IPS-11a (cell line): Measurements from ENCODE around the gene LDLRAD4.

Experiments
- H3K4me3 ChIP-seq: one replicate; pipeline ENCODE4 v1.5.1; 2013; ENCODE audit warnings: low read depth, low read length, control low read depth

Gene LDLRAD4

GRCh38 chr18:13201292-13201691, 17.3 kb upstream of the LDLRAD4 start:
- H3K4me3 ChIP-seq: no peak overlapping the region

- H3K4me3 ChIP-seq: no peak overlapping the region
Measured at GRCh38 chr18:13202571-13202970, 16.0 kb upstream of the LDLRAD4 start.

- no peak overlapping the region for H3K4me3 ChIP-seq
Measured at GRCh38 chr18:13206301-13206700, 12.3 kb upstream of the LDLRAD4 start.

- H3K4me3 ChIP-seq: no peak overlapping the region
Measured at GRCh38 chr18:13207294-13207693, 11.3 kb upstream of the LDLRAD4 start.

GRCh38 chr18:13211534-13211933, 7.0 kb upstream of the LDLRAD4 start:
- no peak overlapping the region for H3K4me3 ChIP-seq

GRCh38 chr18:13213036-13213795, 5.3 kb upstream of the LDLRAD4 start:
- no peak overlapping the region for H3K4me3 ChIP-seq

GRCh38 chr18:13214609-13215008, 4.0 kb upstream of the LDLRAD4 start:
- H3K4me3 ChIP-seq: no peak overlapping the region

- no peak overlapping the region for H3K4me3 ChIP-seq
Measured at GRCh38 chr18:13216092-13216582, 2.4 kb upstream of the LDLRAD4 start.

- peak overlapping the region; percentile 47 for H3K4me3 ChIP-seq
Measured at GRCh38 chr18:13216711-13217465, 1.7 kb upstream of the LDLRAD4 start.

- peak overlapping the region; percentile 47 for H3K4me3 ChIP-seq
Measured at GRCh38 chr18:13217466-13217961, 1.0 kb upstream of the LDLRAD4 start.

GRCh38 chr18:13217971-13218367, 591 bp upstream of the LDLRAD4 start:
- H3K4me3 ChIP-seq: peak overlapping the region; percentile 47

GRCh38 chr18:13218997-13219396, 437 bp downstream of the LDLRAD4 start:
- peak overlapping the region; percentile 31 for H3K4me3 ChIP-seq

- no peak overlapping the region for H3K4me3 ChIP-seq
Measured at GRCh38 chr18:13219593-13220159, 1.1 kb downstream of the LDLRAD4 start.

- no peak overlapping the region for H3K4me3 ChIP-seq
Measured at GRCh38 chr18:13220361-13220991, 1.9 kb downstream of the LDLRAD4 start.

- H3K4me3 ChIP-seq: no peak overlapping the region
Measured at GRCh38 chr18:13221869-13222855, 3.6 kb downstream of the LDLRAD4 start.

- H3K4me3 ChIP-seq: no peak overlapping the region
Measured at GRCh38 chr18:13222856-13223281, 4.3 kb downstream of the LDLRAD4 start.

- H3K4me3 ChIP-seq: no peak overlapping the region
Measured at GRCh38 chr18:13223311-13224143, 5.0 kb downstream of the LDLRAD4 start.

- no peak overlapping the region for H3K4me3 ChIP-seq
Measured at GRCh38 chr18:13225261-13225660, 6.7 kb downstream of the LDLRAD4 start.

- no peak overlapping the region for H3K4me3 ChIP-seq
Measured at GRCh38 chr18:13226533-13227144, 8.1 kb downstream of the LDLRAD4 start.
